C1 segment of cervical spinal cord (tissue), 14 donors: ENCODE results near the gene TMEM19.

ENCODE experiments used
- DNase-seq, 14 donors: peaks; one replicate each; lab custom pipeline; 2025; lab: John Stamatoyannopoulos, UW

TMEM19 gene

GRCh38 chr12:71718611-71719010, 32.7 kb downstream of the TMEM19 start:
- DNase-seq, result no peak

GRCh38 chr12:71719647-71720370, 33.9 kb downstream of the TMEM19 start:
- DNase-seq, result no peak

- DNase-seq, result no peak
Observed at GRCh38 chr12:71721783-71722505, 36.1 kb downstream of the TMEM19 start.

- no peak for DNase-seq
Observed at GRCh38 chr12:71725011-71725410, 39.1 kb downstream of the TMEM19 start.

- no peak for DNase-seq
Observed at GRCh38 chr12:71726548-71726947, 40.7 kb downstream of the TMEM19 start.

- DNase-seq, result no peak
Observed at GRCh38 chr12:71727958-71728357, 42.1 kb downstream of the TMEM19 start.

- no peak for DNase-seq
Observed at GRCh38 chr12:71730936-71731335, 45.1 kb downstream of the TMEM19 start.

GRCh38 chr12:71731439-71732356, 45.8 kb downstream of the TMEM19 start:
- DNase-seq, result no peak

- no peak for DNase-seq
Observed at GRCh38 chr12:71732357-71732712, 46.5 kb downstream of the TMEM19 start.

GRCh38 chr12:71737197-71737596, 51.3 kb downstream of the TMEM19 start:
- no peak for DNase-seq

- no peak for DNase-seq
Observed at GRCh38 chr12:71742998-71743397, 57.1 kb downstream of the TMEM19 start.

GRCh38 chr12:71744522-71745300, 58.8 kb downstream of the TMEM19 start:
- no peak for DNase-seq

GRCh38 chr12:71746974-71747611, 61.2 kb downstream of the TMEM19 start:
- DNase-seq, result peak in 10 of 14 donors; percentile 1 to 31 (median 10)

- no peak for DNase-seq
Observed at GRCh38 chr12:71748081-71748850, 62.4 kb downstream of the TMEM19 start.

GRCh38 chr12:71749666-71750065, 63.8 kb downstream of the TMEM19 start:
- no peak for DNase-seq

GRCh38 chr12:71752891-71753290, 67.0 kb downstream of the TMEM19 start:
- DNase-seq, result no peak
